Lower leg skin (tissue), 3 donors: ENCODE results near the gene SP3.

Experiments
- POLR2A ChIP-seq, 2 donors: fragments of 450-650 bp; IDR thresholded peaks; one replicate each; pipeline ENCODE4 v1.6.1; 2016 to 2017; ENCODE audit warnings: antibody characterized with exemption in 2 of 2, mild to moderate bottlenecking in 1 of 2, moderate library complexity in 1 of 2
- TF ChIP-seq, protein P1 (sequence below), 3 donors: fragments of 450-650 bp; IDR thresholded peaks; one replicate each; pipeline ENCODE4 v1.5.1; 2016; ENCODE audit warnings: antibody characterized with exemption in 3 of 3, mild to moderate bottlenecking in 3 of 3, moderate library complexity in 2 of 3

DNA sequence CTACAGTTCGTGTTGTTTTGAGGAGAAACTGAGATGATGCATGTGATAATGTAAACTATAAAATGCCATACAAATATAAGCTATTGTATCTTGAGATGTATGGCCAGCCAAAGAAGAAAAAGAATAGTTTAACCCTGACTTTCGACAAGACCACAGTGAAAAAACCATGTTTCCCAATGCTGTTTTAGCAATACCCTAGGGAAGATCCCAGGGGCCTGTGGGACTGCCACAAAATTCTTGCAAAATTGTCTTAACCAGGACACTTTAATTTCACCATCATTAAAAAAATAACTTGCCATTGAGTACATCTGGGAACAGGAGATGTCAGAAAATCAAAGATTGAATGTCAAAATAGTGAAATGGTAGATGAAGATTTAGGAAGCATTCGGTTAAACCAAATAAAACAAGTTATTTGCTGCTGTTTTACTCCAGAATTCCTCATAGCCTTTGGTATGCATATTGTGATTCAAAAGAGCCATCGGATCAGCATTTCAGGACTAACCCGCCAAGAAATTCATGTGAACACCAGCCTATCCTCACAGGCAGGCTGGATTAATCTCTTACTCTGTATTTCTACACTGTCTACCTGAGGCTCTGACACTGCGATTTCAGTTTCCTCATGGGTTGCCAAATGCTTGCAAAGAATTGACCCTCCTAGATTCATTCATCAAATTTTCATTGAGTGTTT, 49.0 kb upstream of the SP3 start:
- TF ChIP-seq, protein P1, sequence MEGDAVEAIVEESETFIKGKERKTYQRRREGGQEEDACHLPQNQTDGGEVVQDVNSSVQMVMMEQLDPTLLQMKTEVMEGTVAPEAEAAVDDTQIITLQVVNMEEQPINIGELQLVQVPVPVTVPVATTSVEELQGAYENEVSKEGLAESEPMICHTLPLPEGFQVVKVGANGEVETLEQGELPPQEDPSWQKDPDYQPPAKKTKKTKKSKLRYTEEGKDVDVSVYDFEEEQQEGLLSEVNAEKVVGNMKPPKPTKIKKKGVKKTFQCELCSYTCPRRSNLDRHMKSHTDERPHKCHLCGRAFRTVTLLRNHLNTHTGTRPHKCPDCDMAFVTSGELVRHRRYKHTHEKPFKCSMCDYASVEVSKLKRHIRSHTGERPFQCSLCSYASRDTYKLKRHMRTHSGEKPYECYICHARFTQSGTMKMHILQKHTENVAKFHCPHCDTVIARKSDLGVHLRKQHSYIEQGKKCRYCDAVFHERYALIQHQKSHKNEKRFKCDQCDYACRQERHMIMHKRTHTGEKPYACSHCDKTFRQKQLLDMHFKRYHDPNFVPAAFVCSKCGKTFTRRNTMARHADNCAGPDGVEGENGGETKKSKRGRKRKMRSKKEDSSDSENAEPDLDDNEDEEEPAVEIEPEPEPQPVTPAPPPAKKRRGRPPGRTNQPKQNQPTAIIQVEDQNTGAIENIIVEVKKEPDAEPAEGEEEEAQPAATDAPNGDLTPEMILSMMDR (IDR thresholded peaks at IDR 0.05), result no peak
- TF ChIP-seq POLR2A (IDR thresholded peaks at IDR 0.05), result no peak
